CD8-positive, alpha-beta memory T cell (primary cell): ENCODE measurements around the gene OR52E1. TPM values are rescaled to one million over a fixed set of nuclear protein-coding genes. Genes with fewer than 3 reads are reported as not detected.

Experiments used
- CTCF ChIA-PET: fragments of 350-600 bp; sonication (Branson Sonifier 250); formaldehyde crosslinking; loops from one replicate; lab custom pipeline; 2021; ENCODE audit warnings: antibody characterized with exemption; lab: Charles Lee
- POLR2A ChIA-PET: fragments of 350-600 bp; sonication (Branson Sonifier 250); formaldehyde crosslinking; loops from one replicate; lab custom pipeline; 2021; ENCODE audit warnings: antibody characterized with exemption; lab: Charles Lee
- DNase-seq, 5 donors: peaks; one replicate each; pipeline versions ENCODE4 v3.0.0 to v3.0.0-alpha.2; 2020 to 2022; ENCODE audit warnings: mixed read lengths in 1 of 5
- H3K27ac ChIP-seq: one replicate; pipeline ENCODE4 v1.7.0; 2013; ENCODE audit warnings: low read depth, mild to moderate bottlenecking, low read length, moderate library complexity
- H3K27me3 ChIP-seq: 2 replicates; pipeline ENCODE4 v1.7.0; 2013; ENCODE audit warnings: low read length, mild to moderate bottlenecking; ENCODE audit not compliant: insufficient read depth, poor library complexity, severe bottlenecking
- H3K36me3 ChIP-seq: 2 replicates; pipeline ENCODE4 v1.7.0; 2013; ENCODE audit warnings: mild to moderate bottlenecking, low read length, moderate library complexity; ENCODE audit not compliant: insufficient read depth
- H3K4me1 ChIP-seq: 2 replicates; pipeline ENCODE4 v1.7.0; 2013; ENCODE audit warnings: mild to moderate bottlenecking, low read length, moderate library complexity; ENCODE audit not compliant: insufficient read depth
- H3K4me3 ChIP-seq: 2 replicates; pipeline ENCODE4 v1.7.0; 2013; ENCODE audit warnings: mild to moderate bottlenecking, low read length
- H3K9me3 ChIP-seq: 2 replicates; pipeline ENCODE4 v1.7.0; 2013; ENCODE audit warnings: mild to moderate bottlenecking, low read length
- H3K27ac Mint-ChIP-seq, 8 donors: one replicate each; pipeline ENCODE4 v1.8.0; 2020 to 2021; ENCODE audit warnings: mixed read lengths in 8 of 8, mild to moderate bottlenecking in 6 of 8, inconsistent platforms in 3 of 8, moderate library complexity in 3 of 8
- H3K27me3 Mint-ChIP-seq, 2 donors: one replicate each; pipeline ENCODE4 v1.8.0; 2020 to 2021; ENCODE audit warnings: mixed read lengths in 2 of 2, mild to moderate bottlenecking in 1 of 2, moderate library complexity in 1 of 2
- H3K36me3 Mint-ChIP-seq, 3 donors: one replicate each; pipeline ENCODE4 v1.8.0; 2020 to 2021; ENCODE audit warnings: mixed read lengths in 3 of 3, inconsistent platforms in 1 of 3, mild to moderate bottlenecking in 1 of 3
- H3K4me1 Mint-ChIP-seq, 3 donors: one replicate each; pipeline ENCODE4 v1.8.0; 2020 to 2021; ENCODE audit warnings: mixed read lengths in 3 of 3, inconsistent platforms in 1 of 3, mild to moderate bottlenecking in 1 of 3
- H3K4me3 Mint-ChIP-seq, 7 donors: one replicate each; pipeline ENCODE4 v1.8.0; 2020 to 2021; ENCODE audit warnings: mixed read lengths in 7 of 7, mild to moderate bottlenecking in 6 of 7, moderate library complexity in 4 of 7, inconsistent platforms in 2 of 7
- H3K9me3 Mint-ChIP-seq, 5 donors: one replicate each; pipeline ENCODE4 v1.8.0; 2020 to 2022; ENCODE audit warnings: mixed read lengths in 5 of 5, mild to moderate bottlenecking in 3 of 5, moderate library complexity in 2 of 5, inconsistent platforms in 1 of 5
- polyA plus RNA-seq: library from polyadenylated mRNA; unstranded; fragments of 300-500 nt; fragmentation: Illumina TruSeq; gene quantifications from one replicate; pipeline ENCODE4 v1.2.3, GENCODE V29; 2021
- total RNA-seq, 2 experiments: library from RNA; stranded (reverse); gene quantifications; one replicate each; pipeline ENCODE4 v1.2.3, GENCODE V29; 2021

Gene OR52E1
- total and polyA plus RNA-seq, 3 experiments from 2014 or later = not detected

GRCh38 chr11:5090668-5091067 lies 21.3 kb downstream of the OR52E1 start:
- H3K9me3 Mint-ChIP-seq = peaks cover 0 to 2% (median 0%) of the 10 kb centered on the region in 5 donors
- no peak overlapping the region for H3K27ac ChIP-seq

GRCh38 chr11:5092821-5093585 lies 23.6 kb downstream of the OR52E1 start:
- Mint-ChIP-seq H3K9me3 (no peaks in the 10 kb centered on the region), H3K36me3 (no peaks in the 10 kb centered on the region), H3K4me3 (no peak overlapping the region), H3K27ac (no peak overlapping the region), H3K4me1 (no peaks in the 10 kb centered on the region), H3K27me3 (peaks cover 0 to 5% of the 10 kb centered on the region in 2 donors)
- no peak overlapping the region for H3K4me3 ChIP-seq
- no peaks in the 10 kb centered on the region for H3K36me3 ChIP-seq
- DNase-seq = no peak
- CTCF ChIA-PET = no interaction called here
- H3K4me1 ChIP-seq = no peaks in the 10 kb centered on the region
- POLR2A ChIA-PET = no interaction called here
- H3K9me3 ChIP-seq = no peaks in the 10 kb centered on the region
- no peaks in the 10 kb centered on the region for H3K27me3 ChIP-seq
- H3K27ac ChIP-seq = no peak overlapping the region

More at GRCh38 chr11:5090668-5091067, 21.3 kb downstream of the OR52E1 start:
- Mint-ChIP-seq H3K27ac (peak overlapping the region in 1 of 8 donors; percentile 44), H3K36me3 (no peaks in the 10 kb centered on the region), H3K27me3 (peaks cover 0 to 5% of the 10 kb centered on the region in 2 donors), H3K4me1 (no peaks in the 10 kb centered on the region), H3K4me3 (no peak overlapping the region)
- H3K36me3 ChIP-seq = no peaks in the 10 kb centered on the region
- no peaks in the 10 kb centered on the region for H3K27me3 ChIP-seq
- no peaks in the 10 kb centered on the region for H3K4me1 ChIP-seq
- ChIA-PET CTCF (no interaction called here), POLR2A (no interaction called here)
- no peaks in the 10 kb centered on the region for H3K9me3 ChIP-seq
- H3K4me3 ChIP-seq = no peak overlapping the region
- no peak for DNase-seq

- H3K4me1 ChIP-seq = no peaks in the 10 kb centered on the region
- CTCF ChIA-PET = no interaction called here
- no peaks in the 10 kb centered on the region for H3K9me3 Mint-ChIP-seq
Measured at GRCh38 chr11:5096011-5096410, 26.6 kb downstream of the OR52E1 start.

GRCh38 chr11:5102246-5102645 lies 32.9 kb downstream of the OR52E1 start:
- no peaks in the 10 kb centered on the region for H3K4me1 Mint-ChIP-seq
- POLR2A ChIA-PET = no interaction called here
- no peak for DNase-seq
- no peak overlapping the region for H3K4me3 Mint-ChIP-seq
- peaks cover 3 to 6% of the 10 kb centered on the region in 2 donors for H3K27me3 Mint-ChIP-seq
- H3K9me3 Mint-ChIP-seq = peaks cover 0 to 2% (median 0%) of the 10 kb centered on the region in 5 donors
- Histone ChIP-seq H3K36me3 (no peaks in the 10 kb centered on the region), H3K4me3 (no peak overlapping the region), H3K27me3 (no peaks in the 10 kb centered on the region), H3K27ac (no peak overlapping the region), H3K4me1 (no peaks in the 10 kb centered on the region), H3K9me3 (no peaks in the 10 kb centered on the region)
- no peaks in the 10 kb centered on the region for H3K36me3 Mint-ChIP-seq
- CTCF ChIA-PET = no interaction called here
- H3K27ac Mint-ChIP-seq = no peak overlapping the region

More at GRCh38 chr11:5096011-5096410, 26.6 kb downstream of the OR52E1 start:
- no peaks in the 10 kb centered on the region for H3K4me1 Mint-ChIP-seq
- Histone ChIP-seq H3K36me3 (no peaks in the 10 kb centered on the region), H3K27ac (no peak overlapping the region), H3K4me3 (no peak overlapping the region), H3K27me3 (no peaks in the 10 kb centered on the region), H3K9me3 (no peaks in the 10 kb centered on the region)
- H3K4me3 Mint-ChIP-seq = no peak overlapping the region
- DNase-seq = no peak
- H3K27me3 Mint-ChIP-seq = peaks cover 3 to 6% of the 10 kb centered on the region in 2 donors
- H3K36me3 Mint-ChIP-seq = no peaks in the 10 kb centered on the region
- POLR2A ChIA-PET = no interaction called here
- no peak overlapping the region for H3K27ac Mint-ChIP-seq

- H3K9me3 ChIP-seq = no peaks in the 10 kb centered on the region
- Mint-ChIP-seq H3K4me1 (no peaks in the 10 kb centered on the region), H3K4me3 (no peak overlapping the region), H3K36me3 (no peaks in the 10 kb centered on the region), H3K27me3 (peaks cover 3 to 6% of the 10 kb centered on the region in 2 donors), H3K27ac (no peak overlapping the region), H3K9me3 (peaks cover 0 to 2% (median 0%) of the 10 kb centered on the region in 5 donors)
- no peak overlapping the region for H3K27ac ChIP-seq
- DNase-seq = no peak
- CTCF ChIA-PET = no interaction called here
- H3K36me3 ChIP-seq = no peaks in the 10 kb centered on the region
- H3K27me3 ChIP-seq = no peaks in the 10 kb centered on the region
- no peaks in the 10 kb centered on the region for H3K4me1 ChIP-seq
- POLR2A ChIA-PET = no interaction called here
- no peak overlapping the region for H3K4me3 ChIP-seq
Measured at GRCh38 chr11:5103066-5103465, 33.7 kb downstream of the OR52E1 start.

- Histone ChIP-seq H3K27ac (no peak overlapping the region), H3K4me1 (no peaks in the 10 kb centered on the region), H3K4me3 (no peak overlapping the region), H3K9me3 (no peaks in the 10 kb centered on the region), H3K27me3 (no peaks in the 10 kb centered on the region), H3K36me3 (no peaks in the 10 kb centered on the region)
- Mint-ChIP-seq H3K36me3 (no peaks in the 10 kb centered on the region), H3K27me3 (no peaks in the 10 kb centered on the region), H3K27ac (no peak overlapping the region), H3K9me3 (peaks cover 0 to 2% (median 0%) of the 10 kb centered on the region in 5 donors), H3K4me1 (no peaks in the 10 kb centered on the region), H3K4me3 (no peak overlapping the region)
- CTCF ChIA-PET = no interaction called here
- no peak for DNase-seq
- POLR2A ChIA-PET = no interaction called here
Measured at GRCh38 chr11:5107285-5107684, 37.9 kb downstream of the OR52E1 start.

- POLR2A ChIA-PET = no interaction called here
- CTCF ChIA-PET = no interaction called here
Measured at GRCh38 chr11:5115339-5115738, 46.0 kb downstream of the OR52E1 start.

GRCh38 chr11:5117588-5117987 lies 48.2 kb downstream of the OR52E1 start:
- Mint-ChIP-seq H3K4me3 (no peak overlapping the region), H3K36me3 (no peaks in the 10 kb centered on the region), H3K27me3 (peaks cover 2 to 22% of the 10 kb centered on the region in 2 donors), H3K4me1 (no peaks in the 10 kb centered on the region), H3K9me3 (peaks cover 0 to 4% (median 0%) of the 10 kb centered on the region in 5 donors), H3K27ac (no peak overlapping the region)
- H3K9me3 ChIP-seq = no peaks in the 10 kb centered on the region
- H3K4me1 ChIP-seq = no peaks in the 10 kb centered on the region
- H3K4me3 ChIP-seq = no peak overlapping the region
- CTCF ChIA-PET = no interaction called here
- H3K27ac ChIP-seq = no peak overlapping the region
- H3K36me3 ChIP-seq = no peaks in the 10 kb centered on the region
- no peak for DNase-seq
- POLR2A ChIA-PET = no interaction called here
- H3K27me3 ChIP-seq = no peaks in the 10 kb centered on the region

More at GRCh38 chr11:5115339-5115738, 46.0 kb downstream of the OR52E1 start:
- Mint-ChIP-seq H3K4me3 (no peak overlapping the region), H3K36me3 (no peaks in the 10 kb centered on the region), H3K27me3 (peaks cover 2 to 21% of the 10 kb centered on the region in 2 donors), H3K4me1 (no peaks in the 10 kb centered on the region), H3K9me3 (peaks cover 0 to 4% (median 0%) of the 10 kb centered on the region in 5 donors), H3K27ac (no peak overlapping the region)
- Histone ChIP-seq H3K4me3 (no peak overlapping the region), H3K4me1 (no peaks in the 10 kb centered on the region), H3K36me3 (no peaks in the 10 kb centered on the region), H3K27me3 (no peaks in the 10 kb centered on the region), H3K9me3 (no peaks in the 10 kb centered on the region), H3K27ac (no peak overlapping the region)
- DNase-seq = no peak
